GM21529 (cell line): ENCODE data around the gene SLC13A3.

Experiments
- ATAC-seq: cut with Tn5 transposase; IDR thresholded peaks from one replicate; pipeline ENCODE4 v1.9.1; 2021; ENCODE audit not compliant: unreplicated experiment

Gene SLC13A3, protein sequence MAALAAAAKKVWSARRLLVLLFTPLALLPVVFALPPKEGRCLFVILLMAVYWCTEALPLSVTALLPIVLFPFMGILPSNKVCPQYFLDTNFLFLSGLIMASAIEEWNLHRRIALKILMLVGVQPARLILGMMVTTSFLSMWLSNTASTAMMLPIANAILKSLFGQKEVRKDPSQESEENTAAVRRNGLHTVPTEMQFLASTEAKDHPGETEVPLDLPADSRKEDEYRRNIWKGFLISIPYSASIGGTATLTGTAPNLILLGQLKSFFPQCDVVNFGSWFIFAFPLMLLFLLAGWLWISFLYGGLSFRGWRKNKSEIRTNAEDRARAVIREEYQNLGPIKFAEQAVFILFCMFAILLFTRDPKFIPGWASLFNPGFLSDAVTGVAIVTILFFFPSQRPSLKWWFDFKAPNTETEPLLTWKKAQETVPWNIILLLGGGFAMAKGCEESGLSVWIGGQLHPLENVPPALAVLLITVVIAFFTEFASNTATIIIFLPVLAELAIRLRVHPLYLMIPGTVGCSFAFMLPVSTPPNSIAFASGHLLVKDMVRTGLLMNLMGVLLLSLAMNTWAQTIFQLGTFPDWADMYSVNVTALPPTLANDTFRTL

DNA sequence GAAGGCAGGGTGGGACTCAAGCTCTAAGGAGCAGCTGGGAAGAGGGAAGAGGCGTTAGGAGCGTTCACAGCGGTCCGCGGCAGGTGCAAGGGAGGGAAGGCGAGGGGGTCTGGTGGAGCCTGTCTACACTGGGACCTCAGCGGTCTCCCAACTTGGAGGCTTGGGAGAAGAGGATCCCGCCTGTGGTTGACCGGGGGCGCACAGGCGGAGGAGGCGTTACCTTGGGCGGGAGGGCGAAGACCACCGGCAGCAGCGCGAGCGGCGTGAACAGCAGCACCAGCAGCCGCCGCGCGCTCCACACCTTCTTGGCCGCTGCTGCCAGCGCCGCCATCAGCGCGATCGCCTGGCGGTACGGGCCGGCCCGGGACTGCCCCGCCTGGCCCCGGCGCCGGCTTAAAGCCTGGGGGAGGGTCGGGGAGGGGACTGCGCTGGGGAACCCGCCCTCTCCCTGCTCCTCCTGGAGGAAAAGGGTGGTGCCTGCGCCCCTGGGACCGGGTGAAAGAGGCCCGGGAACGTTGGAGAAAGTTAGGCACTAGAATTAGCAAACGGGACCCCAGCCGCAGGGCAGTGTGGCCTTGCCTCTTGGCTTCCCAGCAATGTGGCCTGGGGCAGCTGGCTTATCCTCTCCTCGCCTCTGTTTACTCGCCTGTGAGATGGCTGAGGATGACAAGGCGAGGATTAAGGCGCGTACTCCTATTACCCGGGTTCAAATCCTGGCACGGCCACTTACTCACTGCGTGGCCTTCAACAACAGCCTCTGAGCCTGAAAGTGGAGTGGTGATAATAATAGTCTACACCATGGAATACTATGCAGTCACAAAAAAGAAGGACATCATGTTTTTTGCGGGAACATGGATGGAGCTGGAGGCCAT, at the start of gene SLC13A3:
SLC13A3 (minus strand) TSS at position 369 of the 872 bp plus-strand sequence; CDS start at position 331, 38 bp downstream.
- ATAC-seq = no peak

DNA sequence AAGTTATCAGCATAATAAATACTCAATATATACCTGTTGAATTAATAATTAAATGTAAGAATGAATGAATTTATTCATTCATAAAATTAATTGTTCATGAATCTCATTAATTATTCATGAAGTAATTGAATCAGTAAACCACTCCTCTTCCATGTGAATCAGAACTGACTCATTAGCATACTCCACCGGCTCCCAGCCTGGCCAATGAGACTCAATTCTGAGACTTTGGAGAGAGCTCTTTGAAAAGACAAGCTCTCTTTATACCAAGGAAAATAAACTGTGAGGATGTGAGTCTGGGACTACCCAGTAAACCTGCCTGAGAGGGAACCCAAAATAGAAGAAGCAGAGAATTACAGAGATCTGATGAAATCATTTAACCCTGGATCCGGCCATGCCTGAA, 49.8 kb upstream of the SLC13A3 start:
- ATAC-seq = no peak

DNA sequence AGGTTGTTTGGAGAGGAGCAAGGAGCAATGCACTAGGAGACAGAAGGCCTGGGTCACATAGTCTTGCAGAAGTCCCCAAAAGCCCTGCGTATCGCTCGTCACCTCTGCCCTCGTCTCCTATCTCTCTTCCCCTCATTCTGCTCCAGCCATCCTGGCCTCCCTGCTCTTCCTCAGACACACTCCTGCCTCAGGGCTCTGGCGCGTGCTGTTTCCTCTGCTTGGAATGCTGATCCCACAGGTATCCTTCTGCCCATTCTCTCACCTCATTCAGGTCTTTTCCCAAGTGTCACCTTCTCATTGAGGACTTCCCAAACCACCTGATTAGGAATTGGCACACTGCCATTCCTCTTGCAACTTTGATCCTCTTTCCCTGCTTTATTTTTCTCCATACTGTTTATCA, 49.2 kb upstream of the SLC13A3 start:
- no peak for ATAC-seq

DNA sequence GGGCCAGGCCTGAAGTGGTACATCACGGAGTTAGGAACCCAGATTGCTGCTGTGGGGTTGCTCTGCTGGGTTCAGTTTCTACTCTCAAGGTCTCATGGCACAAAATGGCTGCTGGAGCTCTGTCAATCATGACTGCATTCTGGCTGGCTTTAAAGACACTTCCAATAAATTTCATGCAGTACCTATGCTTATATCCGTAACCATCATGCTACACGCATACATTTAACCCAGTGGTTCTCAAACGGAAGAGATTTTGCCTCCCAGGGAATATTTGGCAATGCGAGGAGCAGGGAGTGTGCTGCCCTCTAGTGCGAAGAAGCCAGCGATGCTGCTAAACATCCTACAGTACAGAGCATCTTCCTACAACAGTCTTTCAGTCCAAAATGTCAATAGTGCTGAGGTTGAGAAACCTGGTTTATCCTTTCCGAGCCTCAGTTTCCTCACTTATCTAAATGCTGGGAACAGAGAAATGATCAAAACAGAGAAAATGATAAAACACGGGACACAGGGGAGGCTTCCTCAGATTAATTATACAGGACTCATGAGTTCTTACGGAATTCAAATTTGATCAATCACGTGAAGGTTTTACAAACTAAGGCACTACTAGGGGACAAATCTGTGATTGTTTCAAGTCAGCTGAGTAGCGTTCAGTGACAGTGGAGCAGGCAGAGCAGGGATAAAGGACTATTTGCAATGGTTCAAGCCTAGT, 48.5 kb upstream of the SLC13A3 start:
- ATAC-seq = no peak

DNA sequence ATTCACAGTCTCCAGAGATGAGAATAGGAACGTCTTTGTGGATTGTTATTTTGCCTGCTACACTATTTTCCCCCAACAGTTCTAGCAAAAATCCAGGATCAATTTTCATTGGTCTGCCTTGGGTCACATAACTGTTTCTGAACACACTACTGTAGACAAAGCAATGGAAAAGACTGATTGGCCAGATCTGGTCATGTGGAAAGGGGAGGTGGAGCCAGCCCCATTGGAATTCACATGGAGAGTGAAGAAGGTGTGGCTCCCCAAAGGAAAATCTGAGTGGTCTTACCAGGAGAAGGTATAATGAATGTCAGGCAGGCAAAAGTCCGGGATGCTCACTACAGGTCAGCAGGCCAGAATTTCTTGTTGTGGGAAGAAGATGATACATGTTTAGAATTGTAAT, 47.5 kb upstream of the SLC13A3 start:
- ATAC-seq = no peak

DNA sequence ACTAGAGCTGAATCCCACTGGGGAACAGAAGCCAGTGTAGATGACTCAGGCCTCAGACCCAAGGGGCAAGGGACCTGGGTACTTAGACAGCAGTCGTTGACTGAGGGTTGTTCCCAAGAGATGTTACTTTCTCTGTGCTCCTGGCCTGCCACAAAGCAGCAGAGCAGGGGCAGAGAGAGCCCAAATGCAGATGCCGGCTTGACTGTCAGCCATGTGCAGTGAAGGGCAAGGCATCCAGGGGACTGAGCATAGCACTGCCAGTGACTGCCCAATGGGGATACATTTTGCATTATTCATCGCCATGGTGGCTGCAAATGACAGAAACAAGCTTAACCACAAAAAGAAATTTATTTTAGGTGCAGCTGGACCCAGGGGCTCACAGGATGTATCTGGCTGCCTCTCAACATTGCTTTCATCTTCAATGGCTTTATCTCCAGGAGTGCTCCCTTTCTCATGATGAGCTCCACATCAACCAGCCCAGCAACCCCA, 45.6 kb upstream of the SLC13A3 start:
- no peak for ATAC-seq

DNA sequence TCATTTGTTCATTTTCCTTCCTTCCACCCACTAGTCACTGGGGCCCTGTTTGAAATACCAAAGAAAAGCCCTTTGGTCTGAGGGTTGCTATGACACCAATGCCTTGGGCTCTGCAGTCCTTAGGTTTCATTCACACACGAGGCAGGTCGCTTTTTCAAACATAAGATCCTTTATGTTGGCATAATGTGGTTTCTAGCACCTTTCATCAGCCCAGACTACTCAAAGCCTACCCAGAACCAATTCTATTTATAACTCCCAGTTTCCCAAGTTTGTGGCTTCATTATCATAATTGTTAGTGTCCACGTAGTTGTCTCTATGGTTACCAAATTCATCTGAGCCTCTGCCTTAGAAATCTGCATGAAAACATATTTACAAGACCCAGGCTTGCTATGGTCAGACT, 44.6 kb upstream of the SLC13A3 start:
- no peak for ATAC-seq

DNA sequence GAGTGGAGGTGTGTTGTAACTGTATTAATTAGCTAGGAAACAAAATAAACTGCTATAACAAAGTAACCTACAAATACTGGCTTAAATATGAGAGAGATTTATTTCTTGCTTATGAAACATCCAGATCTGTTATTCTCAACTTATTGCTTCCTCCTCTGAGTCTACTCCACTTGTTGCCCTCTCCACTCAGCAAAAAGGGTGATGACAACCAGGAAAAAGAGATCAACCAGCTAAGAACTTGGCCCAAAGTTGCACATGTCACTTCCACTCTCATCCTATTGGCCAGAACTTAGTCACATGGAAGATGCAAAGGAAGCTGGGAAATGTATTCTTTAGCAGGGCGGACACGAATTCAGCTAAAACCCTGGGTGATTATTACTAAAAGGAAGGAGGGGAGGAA, 43.2 kb upstream of the SLC13A3 start:
- no peak for ATAC-seq

DNA sequence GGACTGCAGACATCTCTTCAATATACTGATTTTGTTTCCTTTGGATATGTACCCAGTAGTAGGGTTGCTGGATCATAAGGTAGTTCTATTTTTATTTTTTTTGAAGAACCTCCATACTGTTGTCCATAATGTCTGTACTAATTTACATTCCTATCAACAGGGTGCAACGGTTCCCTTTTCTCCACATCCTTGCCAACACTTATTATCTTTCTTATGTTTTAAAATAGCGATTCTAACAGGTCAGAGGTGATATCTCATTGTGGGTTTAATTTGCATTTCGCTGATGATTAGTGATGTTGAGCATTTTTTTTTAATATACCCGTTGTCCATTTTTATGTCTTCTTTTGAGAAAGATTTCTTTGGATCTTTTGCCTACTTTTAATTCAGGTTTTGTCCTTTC, 39.9 kb upstream of the SLC13A3 start:
- no peak for ATAC-seq

DNA sequence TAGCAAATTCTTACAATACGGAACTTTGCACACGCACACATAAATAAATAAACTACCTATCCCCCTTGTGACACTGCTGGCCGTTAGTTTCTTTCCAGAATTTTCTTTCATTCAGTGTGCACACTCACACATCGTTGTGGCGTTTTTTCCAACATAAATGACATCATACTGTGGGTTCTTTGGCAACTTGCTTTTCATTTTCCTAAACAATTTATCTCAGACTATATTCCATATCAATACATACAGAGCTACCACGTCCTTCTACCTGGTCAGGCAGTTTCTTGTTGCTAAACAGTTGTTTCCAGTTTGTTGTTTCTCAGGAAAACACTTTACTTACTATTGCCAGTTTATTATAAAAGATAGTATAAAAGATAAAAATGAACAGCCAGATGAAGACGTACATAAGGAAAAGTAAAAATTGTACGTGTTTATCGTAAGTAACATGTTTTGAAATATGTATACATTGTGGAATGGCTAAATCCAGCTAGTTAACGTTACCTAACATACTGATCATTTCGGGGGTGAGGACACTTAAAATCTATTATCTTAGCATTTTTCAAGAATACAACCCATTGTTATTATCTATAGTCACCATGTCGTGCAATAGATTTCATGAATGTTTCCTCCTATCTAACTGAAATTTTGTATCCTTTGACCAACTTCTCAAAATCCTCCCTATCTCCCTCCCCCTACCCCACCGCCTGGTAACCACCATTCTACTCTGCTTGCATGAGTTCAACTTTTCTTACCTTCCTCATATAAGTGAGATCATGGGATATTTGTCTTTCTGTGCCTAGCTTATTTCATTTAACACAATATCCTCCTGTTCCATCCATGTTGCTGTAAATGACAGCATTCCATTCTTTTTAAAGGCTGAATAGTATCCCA, 39.2 kb upstream of the SLC13A3 start:
- no peak for ATAC-seq

DNA sequence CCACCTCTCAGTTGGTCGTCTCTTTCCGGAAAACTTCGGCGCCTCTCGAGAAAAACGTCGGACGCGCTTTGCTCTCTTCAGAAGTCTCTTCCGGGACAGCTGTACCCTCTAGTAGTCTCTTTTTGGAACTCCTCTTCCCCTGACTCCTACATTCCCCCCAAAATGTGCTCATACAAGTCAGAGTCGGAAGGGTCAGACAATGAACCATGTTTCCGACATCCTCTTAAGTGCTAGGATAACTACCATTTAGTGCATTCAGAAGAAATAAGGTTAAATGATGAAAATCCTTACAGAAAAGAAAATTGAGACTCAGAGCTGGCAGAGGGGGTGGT, 38.5 kb upstream of the SLC13A3 start:
- no peak for ATAC-seq

DNA sequence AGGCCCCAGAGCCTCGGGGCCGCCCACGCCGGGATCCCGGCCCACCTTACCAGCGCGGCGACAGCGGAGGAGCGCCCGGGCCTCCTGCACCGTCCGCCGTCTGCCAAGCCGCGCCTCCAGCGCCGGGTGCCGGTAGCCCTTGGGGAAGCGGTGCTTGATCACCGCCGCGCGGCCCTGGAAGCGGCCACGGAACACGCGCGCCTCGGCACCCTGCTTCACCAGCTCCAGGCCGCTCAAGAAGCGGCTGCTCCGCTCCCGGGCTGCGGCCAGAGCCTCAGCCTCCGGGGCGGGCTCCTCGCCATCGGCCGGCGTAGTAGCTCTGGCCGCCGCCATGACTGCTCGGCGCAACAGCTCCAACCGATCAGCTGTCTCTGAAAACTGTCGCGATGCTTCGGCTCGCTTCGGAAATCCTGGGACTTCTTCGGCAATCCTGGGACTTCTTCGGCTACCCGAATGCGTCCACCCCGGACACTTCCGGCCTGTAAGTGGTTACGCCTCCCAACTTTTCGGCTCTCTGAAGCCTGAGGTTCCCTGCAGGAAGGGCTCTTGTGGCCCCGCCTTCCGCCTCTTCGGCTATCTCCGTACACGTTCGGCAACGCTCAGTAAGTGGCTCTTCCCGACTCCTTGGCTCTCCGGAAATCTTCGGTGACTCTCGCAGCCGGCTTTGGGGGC, 38.0 kb upstream of the SLC13A3 start, which contains the start of gene TP53RK:
TP53RK (minus strand) TSS at position 363 of the 672 bp plus-strand sequence; CDS start at position 333, 30 bp downstream.
- peak; percentile 92 for ATAC-seq

DNA sequence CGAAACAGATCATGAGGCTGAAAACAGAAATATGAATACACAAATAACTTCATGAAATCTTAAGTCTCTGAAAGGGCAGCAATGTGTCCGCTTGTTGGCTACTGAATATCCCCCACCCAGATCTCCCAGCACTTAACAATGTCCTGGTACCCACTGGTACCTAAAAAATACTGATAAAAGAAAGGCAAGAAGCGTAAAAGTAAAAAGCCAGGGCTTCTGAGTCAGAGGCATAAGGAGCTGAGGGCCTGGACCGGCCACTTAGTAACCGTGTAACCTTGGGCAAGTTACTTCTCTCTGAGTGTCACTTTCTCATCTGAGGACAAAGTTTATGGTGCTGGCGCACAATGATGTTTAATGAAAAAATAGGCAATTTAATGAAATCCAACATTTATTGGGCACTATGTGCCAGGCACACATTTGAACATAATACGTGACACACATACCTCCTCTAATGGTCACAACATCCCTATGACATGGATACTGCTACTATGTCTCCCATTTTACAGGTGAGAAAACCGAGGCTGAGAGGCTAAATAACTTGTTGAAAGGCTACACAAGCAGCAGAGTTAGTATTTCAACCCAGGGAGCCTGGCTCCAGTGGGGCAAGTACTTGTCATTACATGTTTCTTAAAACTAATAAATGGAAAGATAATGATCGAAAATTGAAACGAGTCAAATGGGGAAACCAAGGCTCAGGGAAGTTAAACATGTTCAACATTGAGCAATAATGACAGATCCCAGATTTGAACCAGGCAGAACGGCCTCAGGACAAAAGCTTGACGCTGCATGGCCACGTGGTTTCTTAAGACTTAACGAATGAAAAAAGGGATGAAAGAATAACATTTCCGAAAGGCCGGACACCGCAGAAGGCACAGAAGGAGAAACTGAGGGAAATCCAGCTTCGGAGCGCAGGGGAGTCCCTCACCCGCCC, 37.2 kb upstream of the SLC13A3 start:
- ATAC-seq = no peak

DNA sequence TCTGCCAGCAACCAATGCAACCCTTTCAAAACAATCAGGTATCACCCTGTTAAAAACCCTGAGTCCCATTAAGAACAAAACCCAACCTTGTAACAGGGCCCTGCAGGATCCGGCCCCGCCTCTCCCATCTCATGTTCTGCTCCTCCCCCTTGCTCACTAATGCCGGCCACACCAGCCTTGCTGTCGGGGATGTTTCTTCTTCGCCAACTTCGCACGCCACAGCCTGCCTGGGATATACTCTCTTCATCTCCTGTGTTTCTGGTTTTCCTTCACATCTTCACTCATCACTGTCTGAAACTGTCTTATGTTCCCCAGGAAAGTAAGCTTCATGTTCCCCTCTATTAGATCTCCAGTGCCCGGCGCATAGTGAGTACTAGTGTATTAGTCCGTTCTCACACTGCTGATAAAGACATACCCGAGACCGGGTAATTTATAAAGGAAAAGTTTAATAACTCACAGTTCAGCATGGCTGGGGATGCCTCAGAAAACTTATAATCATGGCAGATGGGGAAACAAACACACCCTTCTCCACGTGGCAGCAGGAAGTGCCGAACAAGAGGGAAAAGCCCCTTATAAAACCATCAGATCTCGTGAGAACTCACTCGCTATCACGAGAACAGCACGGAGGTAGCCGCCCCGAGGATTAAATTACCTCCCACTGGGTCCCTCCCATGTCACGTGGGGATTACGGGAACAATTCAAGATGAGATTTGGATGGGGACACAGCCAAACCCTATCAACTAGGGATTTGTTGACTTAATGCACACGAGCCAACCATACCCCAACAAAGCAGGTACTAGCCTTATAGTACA, 32.9 kb upstream of the SLC13A3 start:
- ATAC-seq = no peak

DNA sequence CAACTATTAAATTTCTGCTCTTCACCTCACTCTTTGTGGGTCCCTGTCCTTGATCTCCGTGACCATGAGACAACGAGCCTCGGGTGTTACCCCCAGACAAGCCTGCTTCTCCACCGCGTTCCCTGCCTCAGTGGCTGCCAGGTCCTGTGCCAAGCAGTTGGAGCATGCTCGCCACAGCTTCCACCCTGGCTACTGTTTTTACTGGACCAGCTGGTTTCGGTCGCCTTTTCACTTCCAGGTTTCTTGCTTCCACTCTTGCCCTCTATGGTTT, 32.3 kb upstream of the SLC13A3 start:
- ATAC-seq = no peak

DNA sequence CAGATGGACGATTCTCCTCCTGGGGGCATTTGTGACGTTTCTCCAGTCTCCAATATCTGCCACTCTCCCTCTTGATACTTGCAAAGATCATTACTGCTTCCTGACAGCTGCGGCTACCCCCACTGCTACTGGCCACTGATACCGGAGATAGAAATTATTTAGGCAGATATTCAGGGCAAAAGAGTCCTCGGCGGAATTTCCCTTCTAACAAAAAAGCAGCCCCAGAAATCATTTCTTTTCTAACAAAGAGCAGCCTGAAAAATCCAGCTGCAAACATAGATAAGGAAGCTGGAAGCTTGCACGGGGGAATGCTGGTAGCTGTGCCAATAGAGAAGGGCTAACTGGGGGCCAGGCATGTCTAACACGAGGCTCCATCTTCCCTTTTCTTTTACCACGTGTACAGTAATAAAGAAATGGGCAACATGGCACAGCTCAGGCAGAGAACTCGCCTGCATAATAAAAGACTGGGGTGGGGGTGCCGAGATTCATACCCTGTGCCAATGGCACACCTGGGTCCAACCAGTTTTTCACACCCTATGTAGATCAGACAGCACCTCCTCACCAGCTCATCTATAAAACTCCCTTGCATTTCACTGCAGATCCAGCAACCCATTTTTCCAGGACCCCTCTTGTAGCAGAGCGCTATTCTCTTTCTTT, 31.9 kb upstream of the SLC13A3 start:
- no peak for ATAC-seq
